Measurements from ENCODE around the gene ITGA8. TPM values are rescaled to one million over a fixed set of nuclear protein-coding genes. Genes with fewer than 3 reads are reported as not detected.

ITGA8 gene
- total RNA-seq, 1 experiment from 2014 or later: not detected

DNA sequence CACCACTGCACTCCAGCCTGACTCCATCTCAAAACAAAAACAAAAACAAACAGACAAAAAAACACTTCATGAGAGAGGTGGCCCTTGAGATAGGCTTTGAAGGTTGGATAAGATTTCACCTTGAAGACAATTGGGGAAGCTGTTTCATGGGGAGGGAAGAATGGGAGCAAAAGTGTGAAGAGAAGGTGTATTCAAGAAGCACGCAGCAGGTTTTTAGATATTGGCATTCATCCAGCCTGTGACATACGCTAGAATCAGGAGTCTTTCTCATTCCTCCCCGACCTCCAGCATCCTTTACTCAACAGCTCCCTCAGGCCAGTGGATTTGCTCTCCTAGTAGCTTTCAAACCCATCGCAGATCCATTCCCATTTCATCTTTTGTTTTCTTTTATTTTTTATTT lies 232.3 kb downstream of the ITGA8 start:
- no peak for DNase-seq (ENCODE audit: low spot score)
- intact Hi-C loops (cut with micrococcal nuclease; ENCODE audit: unreplicated experiment): no loop called here
- no peak overlapping the region for H3K4me3 ChIP-seq (ENCODE audit: low read depth, low read length, poor library complexity, severe bottlenecking)
- TF ChIP-seq, protein P1, sequence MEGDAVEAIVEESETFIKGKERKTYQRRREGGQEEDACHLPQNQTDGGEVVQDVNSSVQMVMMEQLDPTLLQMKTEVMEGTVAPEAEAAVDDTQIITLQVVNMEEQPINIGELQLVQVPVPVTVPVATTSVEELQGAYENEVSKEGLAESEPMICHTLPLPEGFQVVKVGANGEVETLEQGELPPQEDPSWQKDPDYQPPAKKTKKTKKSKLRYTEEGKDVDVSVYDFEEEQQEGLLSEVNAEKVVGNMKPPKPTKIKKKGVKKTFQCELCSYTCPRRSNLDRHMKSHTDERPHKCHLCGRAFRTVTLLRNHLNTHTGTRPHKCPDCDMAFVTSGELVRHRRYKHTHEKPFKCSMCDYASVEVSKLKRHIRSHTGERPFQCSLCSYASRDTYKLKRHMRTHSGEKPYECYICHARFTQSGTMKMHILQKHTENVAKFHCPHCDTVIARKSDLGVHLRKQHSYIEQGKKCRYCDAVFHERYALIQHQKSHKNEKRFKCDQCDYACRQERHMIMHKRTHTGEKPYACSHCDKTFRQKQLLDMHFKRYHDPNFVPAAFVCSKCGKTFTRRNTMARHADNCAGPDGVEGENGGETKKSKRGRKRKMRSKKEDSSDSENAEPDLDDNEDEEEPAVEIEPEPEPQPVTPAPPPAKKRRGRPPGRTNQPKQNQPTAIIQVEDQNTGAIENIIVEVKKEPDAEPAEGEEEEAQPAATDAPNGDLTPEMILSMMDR (conservative IDR thresholded peaks at IDR 0.05; ENCODE audit: low read depth, low read length): no peak
- no peak for TF ChIP-seq EZH2 (IDR thresholded peaks at IDR 0.05; ENCODE audit: borderline replicate concordance, low read depth, low read length, poor library complexity, severe bottlenecking)
- no peaks in the 10 kb centered on the region for H3K4me1 ChIP-seq (ENCODE audit: insufficient read depth, low read length, poor library complexity, severe bottlenecking)
- BruUV-seq (replicated peaks): no TSS peak
- ChIA-PET POLR2A (ENCODE audit: low non-redundant PET) (no interaction called here), CTCF (no interaction called here)
- no peaks in the 10 kb centered on the region for H3K9me3 ChIP-seq (ENCODE audit: low read depth, low read length, poor library complexity, severe bottlenecking)
- H3K36me3 ChIP-seq (ENCODE audit: insufficient read depth, low read length, poor library complexity, severe bottlenecking): no peaks in the 10 kb centered on the region
- no peaks in the 10 kb centered on the region for H3K27me3 ChIP-seq (replicated peaks; ENCODE audit: insufficient read depth, low read depth, low read length, poor library complexity)
- no peak overlapping the region for H3K27ac ChIP-seq (ENCODE audit: low read depth, low read length, poor library complexity, severe bottlenecking)

DNA sequence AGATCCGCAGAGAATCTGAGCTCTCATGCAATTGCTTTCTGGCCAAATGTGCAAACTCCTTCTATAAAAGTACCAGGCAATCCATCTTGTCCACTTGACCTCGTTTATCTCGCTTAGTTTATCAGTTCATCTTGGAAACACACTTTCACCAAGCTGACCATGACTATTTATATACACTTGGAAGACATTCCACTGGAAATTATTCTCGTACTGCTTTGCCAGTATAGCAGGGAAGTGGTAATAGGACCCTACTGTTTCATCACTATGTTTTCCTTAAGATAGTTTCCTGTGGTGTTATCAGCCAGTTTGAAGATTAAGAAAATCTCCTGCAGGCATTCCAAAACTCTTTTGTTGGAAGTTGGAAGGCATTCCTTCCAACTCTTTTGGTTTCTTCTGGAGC lies 233.3 kb downstream of the ITGA8 start:
- H3K4me1 ChIP-seq (ENCODE audit: insufficient read depth, low read length, poor library complexity, severe bottlenecking): no peaks in the 10 kb centered on the region
- CTCF ChIA-PET: no interaction called here
- TF ChIP-seq, protein P1 (conservative IDR thresholded peaks at IDR 0.05; ENCODE audit: low read depth, low read length): no peak
- no peak for TF ChIP-seq EZH2 (IDR thresholded peaks at IDR 0.05; ENCODE audit: borderline replicate concordance, low read depth, low read length, poor library complexity, severe bottlenecking)
- intact Hi-C loops (cut with micrococcal nuclease; ENCODE audit: unreplicated experiment): no loop called here
- no peaks in the 10 kb centered on the region for H3K9me3 ChIP-seq (ENCODE audit: low read depth, low read length, poor library complexity, severe bottlenecking)
- H3K4me3 ChIP-seq (ENCODE audit: low read depth, low read length, poor library complexity, severe bottlenecking): no peak overlapping the region
- no TSS peak for BruUV-seq (replicated peaks)
- POLR2A ChIA-PET (ENCODE audit: low non-redundant PET): no interaction called here
- no peak for DNase-seq (ENCODE audit: low spot score)
- H3K36me3 ChIP-seq (ENCODE audit: insufficient read depth, low read length, poor library complexity, severe bottlenecking): no peaks in the 10 kb centered on the region
- no peak overlapping the region for H3K27ac ChIP-seq (ENCODE audit: low read depth, low read length, poor library complexity, severe bottlenecking)
- H3K27me3 ChIP-seq (replicated peaks; ENCODE audit: insufficient read depth, low read depth, low read length, poor library complexity): no peaks in the 10 kb centered on the region

DNA sequence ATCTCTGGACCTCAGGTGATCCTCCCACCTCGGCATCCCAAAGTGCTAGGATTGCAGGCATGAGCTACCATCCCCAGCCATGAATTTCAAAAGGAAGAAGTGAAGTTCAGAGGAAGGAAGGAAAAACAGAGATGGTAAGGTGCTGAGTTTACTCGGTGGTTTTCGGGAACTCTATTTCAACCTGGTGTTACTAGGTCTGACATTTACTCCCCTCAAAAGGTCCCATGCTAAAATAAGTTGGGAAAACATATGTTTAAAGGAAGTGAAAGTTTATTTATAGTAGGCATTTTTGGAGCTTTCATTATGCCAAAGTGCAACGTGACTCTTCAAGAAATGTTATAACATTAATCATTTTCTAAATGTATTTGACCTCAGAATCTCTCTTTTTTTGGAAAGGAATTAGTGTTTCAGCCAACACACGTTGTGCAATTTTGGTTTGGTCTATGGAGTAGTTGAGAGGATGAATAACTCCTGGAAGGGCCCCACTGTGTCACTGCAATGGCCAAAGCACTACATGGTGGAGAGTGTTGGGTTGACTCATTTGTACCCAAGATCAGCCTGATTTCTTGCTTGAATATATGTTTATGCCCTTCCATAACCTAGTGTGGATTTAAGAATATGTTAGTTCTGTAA lies 233.9 kb downstream of the ITGA8 start:
- Histone ChIP-seq H3K4me1 (ENCODE audit: insufficient read depth, low read length, poor library complexity, severe bottlenecking) (no peaks in the 10 kb centered on the region), H3K27ac (ENCODE audit: low read depth, low read length, poor library complexity, severe bottlenecking) (no peak overlapping the region), H3K4me3 (ENCODE audit: low read depth, low read length, poor library complexity, severe bottlenecking) (no peak overlapping the region), H3K9me3 (ENCODE audit: low read depth, low read length, poor library complexity, severe bottlenecking) (no peaks in the 10 kb centered on the region), H3K27me3 (replicated peaks; ENCODE audit: insufficient read depth, low read depth, low read length, poor library complexity) (no peaks in the 10 kb centered on the region), H3K36me3 (ENCODE audit: insufficient read depth, low read length, poor library complexity, severe bottlenecking) (no peaks in the 10 kb centered on the region)
- ChIA-PET POLR2A (ENCODE audit: low non-redundant PET) (no interaction called here), CTCF (no interaction called here)
- no TSS peak for BruUV-seq (replicated peaks)
- intact Hi-C loops (cut with micrococcal nuclease; ENCODE audit: unreplicated experiment): no loop called here
- TF ChIP-seq, protein P1 (conservative IDR thresholded peaks at IDR 0.05; ENCODE audit: low read depth, low read length): no peak
- no peak for TF ChIP-seq EZH2 (IDR thresholded peaks at IDR 0.05; ENCODE audit: borderline replicate concordance, low read depth, low read length, poor library complexity, severe bottlenecking)
- no peak for DNase-seq (ENCODE audit: low spot score)
